HG02759 (cell line): ENCODE data around the gene PLEKHH2.

ENCODE experiments used
- ATAC-seq: cut with Tn5 transposase; IDR thresholded peaks from one replicate; pipeline ENCODE4 v1.9.1; 2021; ENCODE audit warnings: mild to moderate bottlenecking, moderate library complexity; ENCODE audit not compliant: unreplicated experiment

PLEKHH2 gene

GRCh38 chr2:43758739-43759138, 121.7 kb downstream of the PLEKHH2 start:
- no peak for ATAC-seq

- no peak for ATAC-seq
These were observed 122.1 kb downstream of the PLEKHH2 start for GRCh38 chr2:43759195-43759594.

GRCh38 chr2:43762286-43762685, 125.2 kb downstream of the PLEKHH2 start:
- no peak for ATAC-seq

GRCh38 chr2:43763091-43763490, 126.0 kb downstream of the PLEKHH2 start:
- no peak for ATAC-seq

GRCh38 chr2:43764086-43764705, 127.1 kb downstream of the PLEKHH2 start:
- ATAC-seq = no peak

- no peak for ATAC-seq
These were observed 128.9 kb downstream of the PLEKHH2 start for GRCh38 chr2:43766006-43766405.

- ATAC-seq = peak; percentile 100
These were observed 137.0 kb downstream of the PLEKHH2 start, which contains the start of gene DYNC2LI1 for GRCh38 chr2:43773876-43774613. TSS of gene DYNC2LI1 (plus strand) at chr2:43774039. CDS start at chr2:43774139, 100 bp downstream.

GRCh38 chr2:43774617-43775016, 137.6 kb downstream of the PLEKHH2 start:
- no peak for ATAC-seq

- no peak for ATAC-seq
These were observed 139.3 kb downstream of the PLEKHH2 start for GRCh38 chr2:43776324-43776723.

- ATAC-seq = no peak
These were observed 140.4 kb downstream of the PLEKHH2 start for GRCh38 chr2:43777306-43777926.

- no peak for ATAC-seq
These were observed 141.2 kb downstream of the PLEKHH2 start for GRCh38 chr2:43778233-43778632.

GRCh38 chr2:43787895-43788294, 150.8 kb downstream of the PLEKHH2 start:
- no peak for ATAC-seq

GRCh38 chr2:43788646-43789045, 151.6 kb downstream of the PLEKHH2 start:
- no peak for ATAC-seq

- no peak for ATAC-seq
These were observed 153.1 kb downstream of the PLEKHH2 start for GRCh38 chr2:43790147-43790546.

GRCh38 chr2:43791035-43791765, 154.1 kb downstream of the PLEKHH2 start:
- ATAC-seq = no peak

GRCh38 chr2:43792653-43793052, 155.6 kb downstream of the PLEKHH2 start:
- ATAC-seq = no peak

GRCh38 chr2:43794956-43795355, 157.9 kb downstream of the PLEKHH2 start:
- no peak for ATAC-seq

- no peak for ATAC-seq
These were observed 159.1 kb downstream of the PLEKHH2 start for GRCh38 chr2:43796206-43796605.

- ATAC-seq = no peak
These were observed 161.2 kb downstream of the PLEKHH2 start for GRCh38 chr2:43798300-43798699.

- ATAC-seq = no peak
These were observed 163.8 kb downstream of the PLEKHH2 start for GRCh38 chr2:43800894-43801293.

GRCh38 chr2:43802135-43802534, 165.1 kb downstream of the PLEKHH2 start:
- ATAC-seq = no peak
